ENCODE results near the gene TINCR. TPM values are rescaled to one million over a fixed set of nuclear protein-coding genes. Genes with fewer than 3 reads are reported as not detected.

TINCR gene
- 1.6 to 3.4 TPM (median 2.2 TPM) in 5 replicates for total RNA-seq (2022; extraction: Qiagen RNA extraction; ENCODE audit: low read depth)

GRCh38 chr19:5567360-5567969 is at the start of gene TINCR:
Gene TINCR (minus strand): TSS chr19:5567953.

Other genes starting within 250 kb of the TINCR start
- 21.5 to 37.9 TPM (median 28.5 TPM) in 5 replicates for gene PTPRS, start 227.1 kb downstream of the TINCR start, total RNA-seq (2022; extraction: Qiagen RNA extraction; ENCODE audit: low read depth)
- not detected in 5 replicates for gene ZNRF4, start 112.5 kb downstream of the TINCR start, total RNA-seq (2022; extraction: Qiagen RNA extraction; ENCODE audit: low read depth)
- gene SAFB2, start 54.8 kb upstream of the TINCR start, total RNA-seq (2022; extraction: Qiagen RNA extraction; ENCODE audit: low read depth), result 33.4 to 43.4 TPM (median 39.0 TPM) in 5 replicates
- 52.6 to 64.8 TPM (median 61.8 TPM) in 5 replicates for gene SAFB, start 55.1 kb upstream of the TINCR start, total RNA-seq (2022; extraction: Qiagen RNA extraction; ENCODE audit: low read depth)
- gene MICOS13, start 112.6 kb upstream of the TINCR start, total RNA-seq (2022; extraction: Qiagen RNA extraction; ENCODE audit: low read depth), result 47.2 to 69.6 TPM (median 61.4 TPM) in 5 replicates
- 3.4 to 5.3 TPM (median 3.9 TPM) in 5 replicates for gene HSD11B1L, start 113.1 kb upstream of the TINCR start, total RNA-seq (2022; extraction: Qiagen RNA extraction; ENCODE audit: low read depth)
- 726 to 796 TPM (median 738 TPM) in 5 replicates for gene RPL36, start 122.3 kb upstream of the TINCR start, total RNA-seq (2022; extraction: Qiagen RNA extraction; ENCODE audit: low read depth)
- gene LONP1, start 152.2 kb upstream of the TINCR start, total RNA-seq (2022; extraction: Qiagen RNA extraction; ENCODE audit: low read depth), result 52.8 to 65.6 TPM (median 60.4 TPM) in 5 replicates
- not detected in 5 replicates for gene CATSPERD, start 152.7 kb upstream of the TINCR start, total RNA-seq (2022; extraction: Qiagen RNA extraction; ENCODE audit: low read depth)
- gene PRR22, start 216.8 kb upstream of the TINCR start, total RNA-seq (2022; extraction: Qiagen RNA extraction; ENCODE audit: low read depth), result 2.1 to 3.2 TPM (median 2.6 TPM) in 5 replicates
- gene DUS3L, start 223.2 kb upstream of the TINCR start, total RNA-seq (2022; extraction: Qiagen RNA extraction; ENCODE audit: low read depth), result 27.4 to 33.9 TPM (median 30.2 TPM) in 5 replicates
- 0.46 to 0.94 TPM (median 0.64 TPM) in 5 replicates for gene NRTN, start 237.1 kb upstream of the TINCR start, total RNA-seq (2022; extraction: Qiagen RNA extraction; ENCODE audit: low read depth)

Data from A549 treated with DMSO at 1 μM for 4 hours (cell line).